Hematopoietic multipotent progenitor cell treated with erythropoietin and hydrocortisone succinate and interleukin-3 and kit ligand, for 6 days (in vitro differentiated cells): ENCODE data around the gene COG6.
A peak's percentile ranks its signal among the peaks of the same experiment; 100 is the strongest.

Experiments
- DNase-seq: peaks from one replicate; pipeline ENCODE4 v3.0.0-alpha.2; 2015

Gene COG6

GRCh38 chr13:39655569-39656324 lies at the start of gene COG6:
COG6 (plus strand) TSS chr13:39655662; CDS start chr13:39655727, 65 bp downstream.
- DNase-seq, result peak; percentile 90

- DNase-seq, result no peak
Measured at GRCh38 chr13:39605677-39606320, 49.7 kb upstream of the COG6 start.

GRCh38 chr13:39607876-39608275 lies 47.6 kb upstream of the COG6 start:
- no peak for DNase-seq

GRCh38 chr13:39612023-39612637 lies 43.3 kb upstream of the COG6 start:
- peak; percentile 88 for DNase-seq

GRCh38 chr13:39616087-39616694 lies 39.3 kb upstream of the COG6 start:
- peak; percentile 91 for DNase-seq

GRCh38 chr13:39618561-39618960 lies 36.9 kb upstream of the COG6 start:
- DNase-seq, result peak; percentile 63

- DNase-seq, result no peak
Measured at GRCh38 chr13:39623466-39623865, 32.0 kb upstream of the COG6 start.

- DNase-seq, result no peak
Measured at GRCh38 chr13:39631307-39631706, 24.2 kb upstream of the COG6 start.

GRCh38 chr13:39632994-39633393 lies 22.5 kb upstream of the COG6 start:
- DNase-seq, result no peak

GRCh38 chr13:39635564-39635963 lies 19.9 kb upstream of the COG6 start:
- DNase-seq, result no peak

GRCh38 chr13:39637890-39638289 lies 17.6 kb upstream of the COG6 start:
- DNase-seq, result no peak

- peak; percentile 35 for DNase-seq
Measured at GRCh38 chr13:39641645-39642044, 13.8 kb upstream of the COG6 start.

GRCh38 chr13:39646122-39646521 lies 9.3 kb upstream of the COG6 start:
- no peak for DNase-seq

- DNase-seq, result peak; percentile 15
Measured at GRCh38 chr13:39655041-39655568, 357 bp upstream of the COG6 start.

GRCh38 chr13:39656325-39656677 lies 839 bp downstream of the COG6 start:
- DNase-seq, result peak; percentile 49

- DNase-seq, result no peak
Measured at GRCh38 chr13:39663508-39663907, 8.0 kb downstream of the COG6 start.

- no peak for DNase-seq
Measured at GRCh38 chr13:39663958-39664357, 8.5 kb downstream of the COG6 start.

- no peak for DNase-seq
Measured at GRCh38 chr13:39665763-39666162, 10.3 kb downstream of the COG6 start.

- peak; percentile 59 for DNase-seq
Measured at GRCh38 chr13:39670445-39670844, 15.0 kb downstream of the COG6 start.

GRCh38 chr13:39672378-39673132 lies 17.1 kb downstream of the COG6 start:
- DNase-seq, result no peak

- DNase-seq, result no peak
Measured at GRCh38 chr13:39675904-39676303, 20.4 kb downstream of the COG6 start.

- DNase-seq, result peak; percentile 87
Measured at GRCh38 chr13:39676315-39676876, 20.9 kb downstream of the COG6 start.
